GM12878 (cell line): ENCODE data around the gene PRRC1. TPM values are rescaled to one million over a fixed set of nuclear protein-coding genes. Genes with fewer than 3 reads are reported as not detected.

ENCODE experiments used
- ATAC-seq: fragments of 200-7000 bp; cut with Tn5 transposase; 3 replicates; pipeline ENCODE4 v1.9.1; 2020; ENCODE audit warnings: mild to moderate bottlenecking, moderate library complexity
- BruUV-seq: library from RNA; stranded (reverse); fragments of 400-500 nt; replicated peaks from 2 replicates; lab custom pipeline; 2021; lab: Mats Ljungman, UMichigan
- CTCF ChIA-PET: fragments of 300-600 bp; sonication (Branson Sonifier 250); formaldehyde crosslinking; extraction: SDS; loops from one replicate; lab custom pipeline; 2021; ENCODE audit warnings: inconsistent platforms; lab: Yijun Ruan, JAX
- POLR2A ChIA-PET: fragments of 350-600 bp; formaldehyde crosslinking; extraction: SDS; loops from one replicate; lab custom pipeline; 2021; ENCODE audit warnings: inconsistent platforms; lab: Charles Lee
- RAD21 ChIA-PET: fragments of 300-600 bp; sonication (Branson Sonifier 250); formaldehyde crosslinking; loops from one replicate; lab custom pipeline; 2023; ENCODE audit warnings: antibody characterized with exemption; ENCODE audit not compliant: unreplicated experiment; lab: Charles Lee
- SMC1A ChIA-PET: fragments of 300-600 bp; sonication (Branson Sonifier 250); formaldehyde crosslinking; loops from one replicate; lab custom pipeline; 2023; ENCODE audit not compliant: unreplicated experiment, uncharacterized antibody; lab: Charles Lee
- DNase-seq: peaks from one replicate; pipeline ENCODE4 v3.0.0-alpha.2; 2011; ENCODE audit warnings: low read depth, low spot score
- FAIRE-seq: peaks from 3 replicates; lab custom pipeline; 2011; peaks lifted over from hg19 to GRCh38; lab: Jason Lieb, UNC
- H2AFZ ChIP-seq: 2 replicates; pipeline ENCODE4 v1.6.0; 2011; ENCODE audit warnings: low read depth, low read length, control low read depth; ENCODE audit not compliant: control insufficient read depth
- H3K27ac ChIP-seq: 2 replicates; pipeline ENCODE4 v1.5.1; 2011; ENCODE audit warnings: control low read depth; ENCODE audit not compliant: control insufficient read depth, insufficient read depth
- H3K27me3 ChIP-seq, 2 experiments: replicated peaks in 1 of 2; 2 replicates each; pipeline versions ENCODE4 v1.6.0 to v1.6.1; 2011; ENCODE audit warnings: low read length in 1 of 2; ENCODE audit not compliant: control insufficient read depth in 2 of 2, insufficient read depth in 2 of 2
- H3K36me3 ChIP-seq, 2 experiments: 2 replicates each; pipeline ENCODE4 v1.5.1; 2011; ENCODE audit warnings: low read length in 1 of 2; ENCODE audit not compliant: control insufficient read depth in 2 of 2, insufficient read depth in 2 of 2
- H3K4me1 ChIP-seq: 2 replicates; pipeline ENCODE4 v1.6.1; 2011; ENCODE audit warnings: mild to moderate bottlenecking, low read length, moderate library complexity, mixed read lengths; ENCODE audit not compliant: control insufficient read depth, insufficient read depth
- H3K4me2 ChIP-seq: 2 replicates; pipeline ENCODE4 v1.6.0; 2011; ENCODE audit warnings: control low read depth; ENCODE audit not compliant: control insufficient read depth, insufficient read depth
- H3K4me3 ChIP-seq: fragments of 200-600 bp; sonication (generic); 2 replicates; pipeline ENCODE4 v1.5.1; 2016
- H3K79me2 ChIP-seq: 2 replicates; pipeline ENCODE4 v1.6.0; 2011; ENCODE audit warnings: low read length; ENCODE audit not compliant: control insufficient read depth, insufficient read depth
- H3K9ac ChIP-seq: 2 replicates; pipeline ENCODE4 v1.8.0; 2011; ENCODE audit warnings: low read length, control low read depth, mixed read lengths; ENCODE audit not compliant: control insufficient read depth, insufficient read depth
- H3K9me3 ChIP-seq: replicated peaks from 3 replicates; pipeline ENCODE4 v1.5.1; 2011; ENCODE audit warnings: mild to moderate bottlenecking, low read length; ENCODE audit not compliant: control insufficient read depth, insufficient read depth
- H4K20me1 ChIP-seq: 2 replicates; pipeline ENCODE4 v1.6.0; 2011; ENCODE audit not compliant: control insufficient read depth, insufficient read depth
- CHD2 ChIP-seq: IDR thresholded peaks from 2 replicates; pipeline ENCODE4 v1.6.1; 2011; ENCODE audit warnings: low read depth, low read length, improper control_type of control experiment, borderline replicate concordance
- CHD4 ChIP-seq: fragments of 200-600 bp; sonication (generic); IDR thresholded peaks from 2 replicates; pipeline ENCODE4 v1.6.1; 2016; ENCODE audit warnings: mild to moderate bottlenecking
- CREB1 ChIP-seq: IDR thresholded peaks from 2 replicates; pipeline ENCODE4 v1.6.1; 2012; ENCODE audit warnings: low read depth, mild to moderate bottlenecking, inconsistent platforms
- IKZF2 ChIP-seq, 2 experiments: fragments of 450-650 bp; IDR thresholded peaks; 2 replicates each; pipeline ENCODE4 v1.6.1; 2017; ENCODE audit warnings: mild to moderate bottlenecking in 2 of 2, moderate library complexity in 2 of 2
- MEF2B ChIP-seq: fragments of 450-650 bp; IDR thresholded peaks from 2 replicates; pipeline ENCODE4 v1.6.1; 2018; ENCODE audit warnings: mild to moderate bottlenecking, moderate library complexity; ENCODE audit not compliant: partially characterized antibody, poor library complexity, severe bottlenecking
- MYC ChIP-seq: IDR thresholded peaks from 2 replicates; pipeline ENCODE4 v1.6.1; 2011; ENCODE audit warnings: mild to moderate bottlenecking, low read length, moderate library complexity, inconsistent platforms; ENCODE audit not compliant: insufficient read depth, insufficient replicate concordance, insufficient read length, severe bottlenecking
- SREBF2 ChIP-seq: IDR thresholded peaks from 2 replicates; pipeline ENCODE4 v1.6.1; 2012; ENCODE audit warnings: mild to moderate bottlenecking, low read length
- TCF12 ChIP-seq: IDR thresholded peaks from 2 replicates; pipeline ENCODE4 v1.6.1; 2011; ENCODE audit warnings: low read depth, mild to moderate bottlenecking, low read length
- WRNIP1 ChIP-seq: IDR thresholded peaks from 2 replicates; pipeline ENCODE4 v1.6.1; 2011; ENCODE audit warnings: low read depth, low read length, improper control_type of control experiment, borderline replicate concordance
- ZNF274 ChIP-seq: IDR thresholded peaks from one replicate; pipeline ENCODE4 v1.8.0; 2011; ENCODE audit not compliant: insufficient read length, insufficient read depth
- WGBS: methylation state at CpG from one replicate; pipeline ENCODE4 v1.1.6; 2016; ENCODE audit warnings: low lambda C conversion rate; ENCODE audit not compliant: insufficient replicate concordance, insufficient coverage; ENCODE audit errors: missing lambda C conversion rate; 5-methylcytosine and 5-hydroxymethylcytosine counted together
- in situ Hi-C: fragments of 300-500 bp; cut with MboI; formaldehyde crosslinking; loops from 9 replicates; pipeline ENCODE4 v1.14.3; 2018; ENCODE audit warnings: mixed read lengths
- intact Hi-C: fragments of 100-400 bp; cut with micrococcal nuclease; formaldehyde crosslinking; loops from one replicate; pipeline ENCODE4 v1.14.2; 2022; ENCODE audit not compliant: unreplicated experiment
- polyA plus RNA-seq, 11 experiments: library from polyadenylated mRNA; depleted of rRNA in 4 of 11; unstranded in 6 of 11; stranded (reverse) in 5 of 11; fragments of >200 nt; fragmentation: Nextera tagmentation in 4 of 11; fragmentation: Illumina TruSeq in 1 of 11; extraction: Ambion mirVana in 4 of 11; extraction: Trizol in 1 of 11; gene quantifications; 1 replicate in 1 of 11; 2 replicates in 10 of 11; pipeline versions ENCODE4 v1.2.1 to v1.2.3, GENCODE V29; 2011 to 2016; ENCODE audit warnings: inconsistent platforms in 2 of 11, missing spikeins in 2 of 11, low read depth in 1 of 11
- total RNA-seq, 4 experiments: library from RNA; depleted of rRNA in 3 of 4; stranded (reverse); fragments of >200 nt in 3 of 4; fragmentation: Illumina TruSeq in 1 of 4; extraction: Trizol in 1 of 4; gene quantifications; 2 replicates each; pipeline versions ENCODE4 v1.2.1 to v1.2.3, GENCODE V29; 2013 to 2021
- TF ChIP-seq, protein P1 (sequence below): fragments of 450-650 bp; IDR thresholded peaks from 2 replicates; pipeline ENCODE4 v1.6.1; 2017; ENCODE audit warnings: mild to moderate bottlenecking, moderate library complexity
- TF ChIP-seq, protein P2 (sequence below): IDR thresholded peaks from 2 replicates; pipeline ENCODE4 v1.6.1; 2011; ENCODE audit warnings: low read depth, mild to moderate bottlenecking, low read length, moderate library complexity, borderline replicate concordance; ENCODE audit errors: extremely low read depth
- TF ChIP-seq, protein P3 (sequence below): fragments of 450-650 bp; formaldehyde crosslinking; IDR thresholded peaks from 2 replicates; pipeline ENCODE4 v1.4.0; 2022; ENCODE audit warnings: mild to moderate bottlenecking, moderate library complexity
- TF ChIP-seq, protein P4 (sequence below): IDR thresholded peaks from 2 replicates; pipeline ENCODE4 v1.6.1; 2011; ENCODE audit warnings: low read depth, low read length, improper control_type of control experiment, borderline replicate concordance

Gene PRRC1
- total and polyA plus RNA-seq, 10 of the 15 experiments (the other 5 are each of a cell fraction or from before 2014, with no cell fraction given): 19.0 to 54.5 (median 31.0) TPM

DNA sequence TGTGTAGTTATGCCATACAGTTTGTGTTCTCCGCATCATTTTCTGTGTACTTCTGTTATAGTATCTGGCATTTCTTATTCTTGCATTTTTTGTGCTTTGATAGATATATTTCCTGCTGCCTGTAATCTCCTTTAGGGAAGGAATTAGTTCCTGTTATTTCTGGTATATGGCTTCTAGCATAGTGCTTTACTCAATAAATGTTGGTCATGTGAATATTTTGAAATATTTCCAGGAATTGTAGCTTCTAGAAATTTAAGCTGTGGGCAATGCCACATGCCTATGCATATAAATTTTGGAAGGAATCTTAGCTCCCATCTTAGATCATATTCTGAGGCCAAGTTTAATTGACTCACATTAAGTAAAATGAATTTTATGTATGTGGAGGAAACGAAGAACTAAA lies 11.5 kb upstream of the PRRC1 start:
- TF ChIP-seq CHD4 (no peak), MYC (no peak), SREBF2 (no peak), MEF2B (no peak), WRNIP1 (no peak), CREB1 (no peak), IKZF2 (IDR thresholded peaks at IDR 0.05) (no peak), ZNF274 (no peak), TCF12 (no peak), CHD2 (no peak)
- TF ChIP-seq, protein P1, sequence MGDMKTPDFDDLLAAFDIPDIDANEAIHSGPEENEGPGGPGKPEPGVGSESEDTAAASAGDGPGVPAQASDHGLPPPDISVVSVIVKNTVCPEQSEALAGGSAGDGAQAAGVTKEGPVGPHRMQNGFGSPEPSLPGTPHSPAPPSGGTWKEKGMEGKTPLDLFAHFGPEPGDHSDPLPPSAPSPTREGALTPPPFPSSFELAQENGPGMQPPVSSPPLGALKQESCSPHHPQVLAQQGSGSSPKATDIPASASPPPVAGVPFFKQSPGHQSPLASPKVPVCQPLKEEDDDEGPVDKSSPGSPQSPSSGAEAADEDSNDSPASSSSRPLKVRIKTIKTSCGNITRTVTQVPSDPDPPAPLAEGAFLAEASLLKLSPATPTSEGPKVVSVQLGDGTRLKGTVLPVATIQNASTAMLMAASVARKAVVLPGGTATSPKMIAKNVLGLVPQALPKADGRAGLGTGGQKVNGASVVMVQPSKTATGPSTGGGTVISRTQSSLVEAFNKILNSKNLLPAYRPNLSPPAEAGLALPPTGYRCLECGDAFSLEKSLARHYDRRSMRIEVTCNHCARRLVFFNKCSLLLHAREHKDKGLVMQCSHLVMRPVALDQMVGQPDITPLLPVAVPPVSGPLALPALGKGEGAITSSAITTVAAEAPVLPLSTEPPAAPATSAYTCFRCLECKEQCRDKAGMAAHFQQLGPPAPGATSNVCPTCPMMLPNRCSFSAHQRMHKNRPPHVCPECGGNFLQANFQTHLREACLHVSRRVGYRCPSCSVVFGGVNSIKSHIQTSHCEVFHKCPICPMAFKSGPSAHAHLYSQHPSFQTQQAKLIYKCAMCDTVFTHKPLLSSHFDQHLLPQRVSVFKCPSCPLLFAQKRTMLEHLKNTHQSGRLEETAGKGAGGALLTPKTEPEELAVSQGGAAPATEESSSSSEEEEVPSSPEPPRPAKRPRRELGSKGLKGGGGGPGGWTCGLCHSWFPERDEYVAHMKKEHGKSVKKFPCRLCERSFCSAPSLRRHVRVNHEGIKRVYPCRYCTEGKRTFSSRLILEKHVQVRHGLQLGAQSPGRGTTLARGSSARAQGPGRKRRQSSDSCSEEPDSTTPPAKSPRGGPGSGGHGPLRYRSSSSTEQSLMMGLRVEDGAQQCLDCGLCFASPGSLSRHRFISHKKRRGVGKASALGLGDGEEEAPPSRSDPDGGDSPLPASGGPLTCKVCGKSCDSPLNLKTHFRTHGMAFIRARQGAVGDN: no peak
- TF ChIP-seq, protein P2, sequence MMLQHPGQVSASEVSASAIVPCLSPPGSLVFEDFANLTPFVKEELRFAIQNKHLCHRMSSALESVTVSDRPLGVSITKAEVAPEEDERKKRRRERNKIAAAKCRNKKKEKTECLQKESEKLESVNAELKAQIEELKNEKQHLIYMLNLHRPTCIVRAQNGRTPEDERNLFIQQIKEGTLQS: no peak
- TF ChIP-seq, protein P3, sequence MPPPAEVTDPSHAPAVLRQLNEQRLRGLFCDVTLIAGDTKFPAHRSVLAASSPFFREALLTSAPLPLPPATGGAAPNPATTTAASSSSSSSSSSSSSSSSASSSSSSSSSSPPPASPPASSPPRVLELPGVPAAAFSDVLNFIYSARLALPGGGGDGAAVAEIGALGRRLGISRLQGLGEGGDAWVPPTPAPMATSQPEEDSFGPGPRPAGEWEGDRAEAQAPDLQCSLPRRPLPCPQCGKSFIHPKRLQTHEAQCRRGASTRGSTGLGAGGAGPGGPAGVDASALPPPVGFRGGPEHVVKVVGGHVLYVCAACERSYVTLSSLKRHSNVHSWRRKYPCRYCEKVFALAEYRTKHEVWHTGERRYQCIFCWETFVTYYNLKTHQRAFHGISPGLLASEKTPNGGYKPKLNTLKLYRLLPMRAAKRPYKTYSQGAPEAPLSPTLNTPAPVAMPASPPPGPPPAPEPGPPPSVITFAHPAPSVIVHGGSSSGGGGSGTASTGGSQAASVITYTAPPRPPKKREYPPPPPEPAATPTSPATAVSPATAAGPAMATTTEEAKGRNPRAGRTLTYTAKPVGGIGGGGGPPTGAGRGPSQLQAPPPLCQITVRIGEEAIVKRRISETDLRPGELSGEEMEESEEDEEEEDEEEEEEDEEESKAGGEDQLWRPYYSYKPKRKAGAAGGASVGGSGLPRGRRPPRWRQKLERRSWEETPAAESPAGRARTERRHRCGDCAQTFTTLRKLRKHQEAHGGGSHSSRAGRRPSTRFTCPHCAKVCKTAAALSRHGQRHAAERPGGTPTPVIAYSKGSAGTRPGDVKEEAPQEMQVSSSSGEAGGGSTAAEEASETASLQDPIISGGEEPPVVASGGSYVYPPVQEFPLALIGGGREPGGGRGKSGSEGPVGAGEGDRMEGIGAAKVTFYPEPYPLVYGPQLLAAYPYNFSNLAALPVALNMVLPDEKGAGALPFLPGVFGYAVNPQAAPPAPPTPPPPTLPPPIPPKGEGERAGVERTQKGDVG (CRISPR knock-in tag): no peak
- TF ChIP-seq, protein P4, sequence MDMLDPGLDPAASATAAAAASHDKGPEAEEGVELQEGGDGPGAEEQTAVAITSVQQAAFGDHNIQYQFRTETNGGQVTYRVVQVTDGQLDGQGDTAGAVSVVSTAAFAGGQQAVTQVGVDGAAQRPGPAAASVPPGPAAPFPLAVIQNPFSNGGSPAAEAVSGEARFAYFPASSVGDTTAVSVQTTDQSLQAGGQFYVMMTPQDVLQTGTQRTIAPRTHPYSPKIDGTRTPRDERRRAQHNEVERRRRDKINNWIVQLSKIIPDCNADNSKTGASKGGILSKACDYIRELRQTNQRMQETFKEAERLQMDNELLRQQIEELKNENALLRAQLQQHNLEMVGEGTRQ: no peak
- TF ChIP-seq, all 136 proteins: peak for 0
- Histone ChIP-seq H2AFZ (no peak overlapping the region), H3K4me3 (no peak overlapping the region), H3K4me2 (no peak overlapping the region), H3K36me3 (no peaks in the 10 kb centered on the region), H3K4me1 (no peaks in the 10 kb centered on the region), H4K20me1 (no peaks in the 10 kb centered on the region), H3K9ac (no peak overlapping the region), H3K27ac (no peak overlapping the region), H3K9me3 (no peaks in the 10 kb centered on the region), H3K27me3 (peaks cover 0 to 2% of the 10 kb centered on the region in 2 experiments; a peak in 2 of 4 replicates), H3K79me2 (no peaks in the 10 kb centered on the region)
- POLR2A ChIA-PET: no interaction called here
- ATAC-seq (no peak), DNase-seq (no peak), FAIRE-seq (no peak)
- in situ Hi-C loops: no loop called here
- SMC1A ChIA-PET: interaction anchor here (0.7 to 0.9 kb wide), 2 partner anchors 13 to 15 kb away, joined by 3 to 5 read pairs; no protein-coding TSS in a partner anchor
- no TSS peak for BruUV-seq
- RAD21 ChIA-PET: no interaction called here
- WGBS: 25% methylated on average over 2 of the region's 2 CpGs
- CTCF ChIA-PET: interaction anchor here (0.8 kb wide), 1 partner anchor 12 kb away, joined by 3 read pairs; no protein-coding TSS in a partner anchor
- intact Hi-C loops: no loop called here
